K562 (cell line): ENCODE measurements around the gene RABGAP1L. TPM values are rescaled to one million over a fixed set of nuclear protein-coding genes. Genes with fewer than 3 reads are reported as not detected.

Experiments used
- ATAC-seq: fragments of 200-7000 bp; cut with Tn5 transposase; 3 replicates; pipeline ENCODE4 v1.9.1; 2020; ENCODE audit warnings: moderate library complexity
- BruUV-seq: library from RNA; stranded (reverse); fragments of 400-500 nt; replicated peaks from 2 replicates; lab custom pipeline; 2021; lab: Mats Ljungman, UMichigan
- CTCF ChIA-PET: fragments of 300-600 bp; formaldehyde crosslinking; extraction: SDS; loops from one replicate; lab custom pipeline; 2021; ENCODE audit warnings: low intra/inter-chr PET ratio; lab: Yijun Ruan, JAX
- POLR2A ChIA-PET: fragments of 300-600, 350-650 bp; sonication (Branson Sonifier 250); formaldehyde crosslinking; extraction: SDS; loops from one replicate; lab custom pipeline; 2021; ENCODE audit warnings: antibody characterized with exemption, inconsistent platforms; lab: Yijun Ruan, JAX
- DNase-seq, 4 experiments: peaks; one replicate each; pipeline versions ENCODE4 v3.0.0 to v3.0.0-alpha.2; 2011 to 2018; ENCODE audit warnings: low spot score in 3 of 4, mixed read lengths in 3 of 4; ENCODE audit errors: extremely low read depth in 1 of 4
- FAIRE-seq: peaks from 2 replicates; lab custom pipeline; 2011; peaks lifted over from hg19 to GRCh38; lab: Jason Lieb, UNC
- H2AFZ ChIP-seq: 2 replicates; pipeline ENCODE4 v1.6.0; 2011; ENCODE audit warnings: low read depth, low read length, control low read depth, inconsistent platforms
- H3K27ac ChIP-seq: fragments of 200-600 bp; 3 replicates; pipeline ENCODE4 v1.8.0; 2011; ENCODE audit warnings: low read depth, mild to moderate bottlenecking, control low read depth, inconsistent platforms, low read length, moderate library complexity, mixed read lengths; ENCODE audit errors: extremely low read depth
- H3K27me3 ChIP-seq, 2 experiments: fragments of 300-600 bp in 1 of 2; 2 replicates in 1 of 2; 3 replicates in 1 of 2; pipeline versions ENCODE4 v1.6.0 to v1.8.0; 2011; ENCODE audit warnings: inconsistent platforms in 2 of 2, low read length in 2 of 2, mild to moderate bottlenecking in 1 of 2, mixed read lengths in 1 of 2, moderate library complexity in 1 of 2; ENCODE audit not compliant: control insufficient read depth in 2 of 2, insufficient read depth in 2 of 2
- H3K36me3 ChIP-seq: fragments of 300-600 bp; 3 replicates; pipeline ENCODE4 v1.8.0; 2011; ENCODE audit warnings: mild to moderate bottlenecking, low read length, inconsistent platforms; ENCODE audit not compliant: control insufficient read depth, insufficient read depth
- H3K4me1 ChIP-seq, 2 experiments: fragments of 200-600 bp in 1 of 2; replicated peaks in 1 of 2; 2 replicates in 1 of 2; 3 replicates in 1 of 2; pipeline versions ENCODE4 v1.5.1 to v1.8.0; 2011; ENCODE audit warnings: inconsistent platforms in 2 of 2, low read length in 2 of 2, mild to moderate bottlenecking in 1 of 2, mixed read lengths in 1 of 2, moderate library complexity in 1 of 2; ENCODE audit not compliant: control insufficient read depth in 2 of 2, insufficient read depth in 2 of 2
- H3K4me2 ChIP-seq: 2 replicates; pipeline ENCODE4 v1.6.1; 2011; ENCODE audit warnings: low read length, control low read depth, inconsistent platforms, mixed read lengths; ENCODE audit not compliant: insufficient read depth
- H3K4me3 ChIP-seq: fragments of 200-600 bp; sonication (generic), shearing (Covaris generic); 2 replicates; pipeline ENCODE4 v1.5.1; 2016; ENCODE audit warnings: control low read depth, inconsistent platforms
- H3K79me2 ChIP-seq: fragments of 200-600 bp; 3 replicates; pipeline ENCODE4 v1.8.0; 2011; ENCODE audit warnings: low read length, inconsistent platforms; ENCODE audit not compliant: control insufficient read depth, insufficient read depth
- H3K9ac ChIP-seq, 2 experiments: 2 replicates each; pipeline versions ENCODE4 v1.6.0 to v1.6.1; 2011; ENCODE audit warnings: low read depth in 2 of 2, low read length in 2 of 2, control low read depth in 1 of 2, inconsistent platforms in 1 of 2, mild to moderate bottlenecking in 1 of 2, mixed read lengths in 1 of 2; ENCODE audit not compliant: insufficient read depth in 1 of 2
- H3K9me1 ChIP-seq: one replicate; pipeline ENCODE4 v1.6.0; 2011; ENCODE audit warnings: inconsistent platforms, mild to moderate bottlenecking, low read length, moderate library complexity; ENCODE audit not compliant: control insufficient read depth, insufficient read depth
- H3K9me3 ChIP-seq: replicated peaks from 2 replicates; pipeline ENCODE4 v1.5.1; 2011; ENCODE audit warnings: low read depth, low read length, inconsistent platforms; ENCODE audit not compliant: control insufficient read depth, insufficient read depth
- H4K20me1 ChIP-seq: replicated peaks from 2 replicates; pipeline ENCODE4 v1.6.1; 2011; ENCODE audit warnings: low read length, inconsistent platforms, mixed read lengths; ENCODE audit not compliant: control insufficient read depth, insufficient read depth
- BRD9 ChIP-seq: fragments of 450-650 bp; IDR thresholded peaks from 2 replicates; pipeline ENCODE4 v1.6.1; 2018; ENCODE audit warnings: low read depth; ENCODE audit not compliant: partially characterized antibody
- DMBX1 ChIP-seq: fragments of 250-450 bp; sonication (Bioruptor Pico); IDR thresholded peaks from 2 replicates; pipeline ENCODE4 v1.8.0; 2022; ENCODE audit warnings: inconsistent platforms, mild to moderate bottlenecking, moderate library complexity, borderline replicate concordance
- HDAC3 ChIP-seq: fragments of 450-650 bp; IDR thresholded peaks from 2 replicates; pipeline ENCODE4 v1.6.1; 2018; ENCODE audit warnings: borderline replicate concordance, mild to moderate bottlenecking, moderate library complexity; ENCODE audit not compliant: partially characterized antibody
- PHB ChIP-seq: fragments of 250-450 bp; sonication (Bioruptor Pico); IDR thresholded peaks from 2 replicates; pipeline ENCODE4 v1.5.0; 2021
- SETDB1 ChIP-seq: IDR thresholded peaks from one replicate; pipeline ENCODE4 v1.6.1; 2012; ENCODE audit warnings: low read length, control low read depth, inconsistent platforms
- TAF9B ChIP-seq: fragments of 450-650 bp; IDR thresholded peaks from 2 replicates; pipeline ENCODE4 v1.6.1; 2018; ENCODE audit warnings: mild to moderate bottlenecking; ENCODE audit not compliant: partially characterized antibody
- TARDBP ChIP-seq: fragments of 450-650 bp; IDR thresholded peaks from 2 replicates; pipeline ENCODE4 v1.6.1; 2016
- UBTF ChIP-seq, 2 experiments: IDR thresholded peaks; 2 replicates each; pipeline ENCODE4 v1.6.1; 2012; ENCODE audit warnings: improper control_type of control experiment in 2 of 2, low read depth in 2 of 2, low read length in 2 of 2, borderline replicate concordance in 1 of 2
- ZNF398 ChIP-seq: fragments of 250-450 bp; sonication (Bioruptor Pico); IDR thresholded peaks from 2 replicates; pipeline ENCODE4 v1.8.0; 2021; ENCODE audit warnings: moderate library complexity, mild to moderate bottlenecking, inconsistent platforms
- WGBS: fragments of 100-300 bp; shearing (Covaris generic); methylation state at CpG from one replicate; pipeline ENCODE4 v1.1.6; 2016; ENCODE audit warnings: low coverage, mixed read lengths; ENCODE audit not compliant: insufficient coverage; ENCODE audit errors: missing lambda C conversion rate; 5-methylcytosine and 5-hydroxymethylcytosine counted together
- in situ Hi-C: fragments of 300-500 bp; cut with MboI; formaldehyde crosslinking; loops from 4 replicates; pipeline ENCODE4 v1.15.0; 2018; ENCODE audit warnings: inconsistent platforms, mixed read lengths
- intact Hi-C: fragments of 100-400 bp; cut with micrococcal nuclease; formaldehyde crosslinking; loops from 2 replicates; pipeline ENCODE4 v1.14.2; 2022
- polyA plus RNA-seq, 8 experiments: library from polyadenylated mRNA; depleted of rRNA in 4 of 8; stranded (reverse) in 5 of 8; unstranded in 3 of 8; fragments of >200 nt; fragmentation: Nextera tagmentation in 2 of 8; fragmentation: Illumina TruSeq in 1 of 8; extraction: Ambion mirVana in 2 of 8; extraction: Trizol in 1 of 8; gene quantifications; 2 replicates each; pipeline versions ENCODE4 v1.2.1 to v1.2.3, GENCODE V29; 2011 to 2014; ENCODE audit warnings: inconsistent platforms in 1 of 8, missing spikeins in 1 of 8
- total RNA-seq, 7 experiments: library from RNA; depleted of rRNA in 6 of 7; stranded (reverse); fragments of >200 nt in 6 of 7; fragmentation: Illumina TruSeq in 2 of 7; extraction: Trizol in 2 of 7; gene quantifications; 2 replicates each; pipeline versions ENCODE4 v1.2.1 to v1.2.3, GENCODE V29; 2011 to 2021; ENCODE audit warnings: low replicate concordance in 1 of 7
- TF ChIP-seq, protein P1 (sequence below): fragments of 450-650 bp; IDR thresholded peaks from 2 replicates; pipeline ENCODE4 v1.6.1; 2017; ENCODE audit warnings: mild to moderate bottlenecking, moderate library complexity

Gene RABGAP1L
- total and polyA plus RNA-seq, 9 of the 15 experiments (the other 6 are each of a cell fraction or from before 2014, with no cell fraction given) = 16.5 to 44.9 (median 26.7) TPM

- CTCF ChIA-PET = interaction anchor here (2.3 kb wide), 1 partner anchor 225 kb away, joined by 13 read pairs; no protein-coding TSS in a partner anchor
- no peak for FAIRE-seq
Observed at GRCh38 chr1:174995916-174996315, 836.6 kb downstream of the RABGAP1L start.

More at GRCh38 chr1:174995916-174996315, 836.6 kb downstream of the RABGAP1L start:
- H3K27me3 ChIP-seq = no peaks in the 10 kb centered on the region
- H4K20me1 ChIP-seq = no peaks in the 10 kb centered on the region; the same call in 1 of the 2 replicates
- no peaks in the 10 kb centered on the region for H3K9me3 ChIP-seq
- TF ChIP-seq PHB (CRISPR knock-in tag) = no peak
- no peak for TF ChIP-seq UBTF (IDR thresholded peaks at IDR 0.05; ENCODE audit: borderline replicate concordance in 1 of 2, low read depth in 2 of 2, low read length in 2 of 2)
- TF ChIP-seq DMBX1 (CRISPR knock-in tag) = no peak
- no peak for TF ChIP-seq ZNF398
- TF ChIP-seq SETDB1 = no peak
- no peak for TF ChIP-seq TARDBP
- no peak for TF ChIP-seq BRD9
- TF ChIP-seq, protein P1, sequence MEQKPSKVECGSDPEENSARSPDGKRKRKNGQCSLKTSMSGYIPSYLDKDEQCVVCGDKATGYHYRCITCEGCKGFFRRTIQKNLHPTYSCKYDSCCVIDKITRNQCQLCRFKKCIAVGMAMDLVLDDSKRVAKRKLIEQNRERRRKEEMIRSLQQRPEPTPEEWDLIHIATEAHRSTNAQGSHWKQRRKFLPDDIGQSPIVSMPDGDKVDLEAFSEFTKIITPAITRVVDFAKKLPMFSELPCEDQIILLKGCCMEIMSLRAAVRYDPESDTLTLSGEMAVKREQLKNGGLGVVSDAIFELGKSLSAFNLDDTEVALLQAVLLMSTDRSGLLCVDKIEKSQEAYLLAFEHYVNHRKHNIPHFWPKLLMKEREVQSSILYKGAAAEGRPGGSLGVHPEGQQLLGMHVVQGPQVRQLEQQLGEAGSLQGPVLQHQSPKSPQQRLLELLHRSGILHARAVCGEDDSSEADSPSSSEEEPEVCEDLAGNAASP = no peak
- no peak for TF ChIP-seq HDAC3
- no peak for TF ChIP-seq TAF9B
- TF ChIP-seq, all 486 proteins: peak for 0
- Histone ChIP-seq H3K36me3 (peaks cover 13% of the 10 kb centered on the region), H3K4me3 (no peak overlapping the region), H3K4me1 (peaks cover 10 to 23% of the 10 kb centered on the region in 2 experiments; a peak in 3 of 5 replicates), H3K9me1 (no peaks in the 10 kb centered on the region), H3K9ac (no peak overlapping the region), H2AFZ (no peak overlapping the region), H3K27ac (peak overlapping the region; percentile 32; the same call in 1 of the 3 replicates), H3K79me2 (peaks cover 35% of the 10 kb centered on the region), H3K4me2 (no peak overlapping the region)
- intact Hi-C loops = loop anchor here (5.0 kb wide), 1 partner anchor 734 kb away; no protein-coding TSS in a partner anchor
- in situ Hi-C loops = loop anchor here (5.0 to 25.0 kb wide), 2 partner anchors 229 to 734 kb away; no protein-coding TSS in a partner anchor
- WGBS = 79% methylated on average over 1 of the region's 1 CpG
- POLR2A ChIA-PET = interaction anchor here (0.7 to 1.2 kb wide), 2 partner anchors 18 to 220 kb away, joined by 3 to 5 read pairs; no protein-coding TSS in a partner anchor
- no TSS peak for BruUV-seq
- ATAC-seq = no peak
- no peak for DNase-seq
